Upper lobe of left lung (tissue), 6 donors: ENCODE data around the gene ABCA9. TPM values are rescaled to one million over a fixed set of nuclear protein-coding genes. Genes with fewer than 3 reads are reported as not detected.
"Not testable (repeated sequence)": the region's sequence is repeated elsewhere in the genome, so short reads cannot be mapped to it uniquely, and the experiment has no call there.

Source experiments
- ATAC-seq, 2 donors: fragments of 200-7000 bp; cut with Tn5 transposase; one replicate each; pipeline ENCODE4 v1.9.1; 2022; ENCODE audit warnings: mild to moderate bottlenecking in 2 of 2, moderate library complexity in 2 of 2; ENCODE audit not compliant: low FRiP score in 2 of 2
- DNase-seq, 2 donors: peaks; one replicate each; pipeline ENCODE4 v3.0.0-alpha.2; 2019 to 2020
- H3K27ac ChIP-seq, 4 donors: fragments of 200-600 bp; sonication (generic); one replicate each; pipeline ENCODE4 v1.5.1; 2016 to 2019
- H3K27me3 ChIP-seq, 4 donors: fragments of 200-600 bp; sonication (generic); one replicate each; pipeline ENCODE4 v1.5.1; 2017 to 2019
- H3K36me3 ChIP-seq, 4 donors: fragments of 200-600 bp; sonication (generic); one replicate each; pipeline ENCODE4 v1.5.1; 2016 to 2019
- H3K4me1 ChIP-seq, 4 donors: fragments of 200-600 bp; sonication (generic); one replicate each; pipeline ENCODE4 v1.5.1; 2018 to 2019
- H3K4me3 ChIP-seq, 4 donors: fragments of 200-600 bp; sonication (generic); one replicate each; pipeline ENCODE4 v1.5.1; 2017 to 2019; ENCODE audit warnings: mild to moderate bottlenecking in 2 of 4, moderate library complexity in 1 of 4
- H3K9me3 ChIP-seq, 4 donors: fragments of 200-600 bp; sonication (generic); one replicate each; pipeline ENCODE4 v1.5.1; 2018 to 2019
- EP300 ChIP-seq, 4 donors: sonication (generic); formaldehyde crosslinking; IDR thresholded peaks; one replicate each; pipeline ENCODE4 v1.5.1; 2017; ENCODE audit warnings: antibody characterized with exemption in 4 of 4, control low read depth in 2 of 4
- POLR2A ChIP-seq, 4 donors: fragments of 450-650 bp; IDR thresholded peaks; one replicate each; pipeline ENCODE4 v1.5.1; 2016 to 2017; ENCODE audit warnings: antibody characterized with exemption in 4 of 4, mild to moderate bottlenecking in 2 of 4
- POLR2AphosphoS5 ChIP-seq, 2 donors: sonication (generic); formaldehyde crosslinking; IDR thresholded peaks; one replicate each; pipeline ENCODE4 v1.5.1; 2017; ENCODE audit warnings: antibody characterized with exemption in 2 of 2
- WGBS, 2 donors: methylation state at CpG; one replicate each; pipeline ENCODE4 v1.1.5; 2017 to 2018; 5-methylcytosine and 5-hydroxymethylcytosine counted together
- total RNA-seq, 6 donors: library from RNA; depleted of rRNA in 4 of 6; stranded (reverse); fragments of >200 nt in 4 of 6; gene quantifications; one replicate each; pipeline versions ENCODE4 v1.1.0 to v1.2.1, GENCODE V29; 2016 to 2021
- TF ChIP-seq, protein P1 (sequence below), 6 experiments: fragments of 450-650 bp in 4 of 6; fragments of 200-600 bp in 2 of 6; sonication (generic) in 2 of 6; IDR thresholded peaks; one replicate each; pipeline ENCODE4 v1.5.1; 2016 to 2019; ENCODE audit warnings: antibody characterized with exemption in 6 of 6
- donor health status: DM: no; HTN: no; CAD: no; lungs with moderate emphysema.
- donor health status: DM: no; HTN: yes; CAD: no; lungs with severe emphysema.

Gene ABCA9
- total RNA-seq, 6 donors from 2014 or later, result 3.8 to 46.1 (median 9.8) TPM

DNA sequence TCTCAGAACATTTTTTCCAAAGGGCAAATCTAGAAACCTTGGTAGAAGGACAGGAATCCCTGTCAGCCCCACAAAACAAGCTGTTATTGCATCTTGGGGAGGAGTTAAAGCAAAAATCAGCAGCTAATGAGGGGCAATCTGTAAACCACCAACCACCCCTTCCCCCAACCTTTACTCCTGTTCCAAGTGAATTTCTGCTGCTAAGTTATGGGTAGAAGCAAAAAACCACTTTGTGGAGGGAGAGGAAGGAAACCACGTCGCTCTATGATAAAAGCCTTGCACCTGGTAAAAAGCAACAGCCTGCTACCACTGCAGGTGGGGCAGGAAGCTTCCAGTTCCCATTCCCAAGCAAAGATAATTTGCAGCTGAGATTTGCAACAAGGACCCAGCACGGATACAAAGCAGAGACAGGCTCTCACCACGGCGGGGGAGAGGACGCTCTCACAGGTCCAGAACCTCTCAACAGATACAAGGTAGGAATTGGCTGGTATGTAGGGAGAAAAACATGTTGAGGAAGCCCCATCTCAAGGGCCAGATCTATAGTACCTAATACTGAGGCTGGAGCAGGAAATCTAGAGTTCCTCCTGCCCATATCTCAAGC, 116.2 kb downstream of the ABCA9 start:
- Histone ChIP-seq H3K36me3 (no peaks in the 10 kb centered on the region), H3K27me3 (no peaks in the 10 kb centered on the region), H3K27ac (no peak overlapping the region), H3K4me3 (no peak overlapping the region), H3K9me3 (no peaks in the 10 kb centered on the region), H3K4me1 (no peaks in the 10 kb centered on the region)
- no peak for TF ChIP-seq EP300 (IDR thresholded peaks at IDR 0.05)
- TF ChIP-seq, protein P1, sequence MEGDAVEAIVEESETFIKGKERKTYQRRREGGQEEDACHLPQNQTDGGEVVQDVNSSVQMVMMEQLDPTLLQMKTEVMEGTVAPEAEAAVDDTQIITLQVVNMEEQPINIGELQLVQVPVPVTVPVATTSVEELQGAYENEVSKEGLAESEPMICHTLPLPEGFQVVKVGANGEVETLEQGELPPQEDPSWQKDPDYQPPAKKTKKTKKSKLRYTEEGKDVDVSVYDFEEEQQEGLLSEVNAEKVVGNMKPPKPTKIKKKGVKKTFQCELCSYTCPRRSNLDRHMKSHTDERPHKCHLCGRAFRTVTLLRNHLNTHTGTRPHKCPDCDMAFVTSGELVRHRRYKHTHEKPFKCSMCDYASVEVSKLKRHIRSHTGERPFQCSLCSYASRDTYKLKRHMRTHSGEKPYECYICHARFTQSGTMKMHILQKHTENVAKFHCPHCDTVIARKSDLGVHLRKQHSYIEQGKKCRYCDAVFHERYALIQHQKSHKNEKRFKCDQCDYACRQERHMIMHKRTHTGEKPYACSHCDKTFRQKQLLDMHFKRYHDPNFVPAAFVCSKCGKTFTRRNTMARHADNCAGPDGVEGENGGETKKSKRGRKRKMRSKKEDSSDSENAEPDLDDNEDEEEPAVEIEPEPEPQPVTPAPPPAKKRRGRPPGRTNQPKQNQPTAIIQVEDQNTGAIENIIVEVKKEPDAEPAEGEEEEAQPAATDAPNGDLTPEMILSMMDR (IDR thresholded peaks at IDR 0.05), result no peak
- no peak for TF ChIP-seq POLR2A (IDR thresholded peaks at IDR 0.05)
- no peak for TF ChIP-seq POLR2AphosphoS5 (IDR thresholded peaks at IDR 0.05)
- ATAC-seq (no peak), DNase-seq (no peak)
- 62 to 69% methylated on average over 6 of the region's 6 CpGs for WGBS, 2 donors

DNA sequence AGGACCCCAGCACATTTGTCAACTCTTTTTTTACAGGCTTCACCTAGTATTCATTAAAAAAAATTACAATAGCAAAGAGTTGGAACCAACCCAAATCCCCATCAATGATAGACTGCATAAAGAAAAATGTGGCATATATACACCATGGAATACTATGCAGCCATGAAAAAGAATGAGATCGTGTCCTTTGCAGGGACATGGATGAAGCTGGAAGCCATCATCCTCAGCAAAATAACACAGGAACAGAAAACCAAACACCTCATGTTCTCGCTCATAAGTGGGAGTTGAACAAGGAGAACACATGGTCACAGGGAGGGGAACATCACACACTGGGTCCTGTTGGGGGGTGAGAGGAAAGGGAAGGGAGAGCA, 116.9 kb downstream of the ABCA9 start:
- not testable (repeated sequence) for H3K27me3 ChIP-seq, H3K4me3 ChIP-seq, ATAC-seq, H3K4me1 ChIP-seq, H3K27ac ChIP-seq, DNase-seq, H3K9me3 ChIP-seq, H3K36me3 ChIP-seq
- WGBS, 2 donors, result 91 to 97% methylated on average over 2 of the region's 2 CpGs

DNA sequence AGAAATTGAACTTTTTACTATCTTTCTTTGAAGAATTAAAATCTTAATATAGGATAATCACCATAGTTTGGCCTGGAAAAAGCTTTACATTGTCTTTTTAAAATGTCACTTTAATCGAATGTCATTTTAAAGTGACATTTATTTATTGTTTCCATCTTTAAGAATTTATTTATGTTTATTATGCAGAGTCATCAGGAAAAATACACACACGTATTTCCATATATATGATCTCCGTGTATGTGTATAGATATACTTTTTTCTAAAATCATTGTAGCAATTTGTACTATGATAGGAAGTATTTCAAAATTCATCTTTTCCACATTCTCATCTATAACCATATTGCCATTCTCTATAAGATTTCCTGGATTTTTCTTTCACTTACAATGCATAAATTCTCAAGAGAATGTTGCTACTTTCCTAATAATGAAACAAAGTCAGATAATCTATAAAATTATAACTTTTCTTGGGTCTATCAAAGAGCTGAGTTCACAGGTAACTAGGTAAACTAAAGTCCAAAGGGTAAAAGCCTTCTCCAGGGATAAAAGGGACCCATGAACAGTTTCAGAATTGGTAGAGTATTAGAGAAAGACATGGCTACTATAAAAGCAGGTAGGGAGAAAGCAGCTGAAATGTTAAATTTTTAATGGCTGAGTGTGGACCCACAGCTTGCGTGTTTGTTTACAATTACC, 117.5 kb downstream of the ABCA9 start:
- H3K4me1 ChIP-seq, result no peaks in the 10 kb centered on the region
- 76 to 78% methylated on average over 4 of the region's 4 CpGs for WGBS, 2 donors
- DNase-seq (no peak), ATAC-seq (no peak)
- no peaks in the 10 kb centered on the region for H3K36me3 ChIP-seq
- H3K9me3 ChIP-seq, result no peaks in the 10 kb centered on the region
- no peaks in the 10 kb centered on the region for H3K27me3 ChIP-seq
- no peak overlapping the region for H3K27ac ChIP-seq
- H3K4me3 ChIP-seq, result no peak overlapping the region
- TF ChIP-seq POLR2AphosphoS5 (IDR thresholded peaks at IDR 0.05) (no peak), EP300 (IDR thresholded peaks at IDR 0.05) (no peak), POLR2A (IDR thresholded peaks at IDR 0.05) (no peak)
- TF ChIP-seq, protein P1 (IDR thresholded peaks at IDR 0.05), result no peak

DNA sequence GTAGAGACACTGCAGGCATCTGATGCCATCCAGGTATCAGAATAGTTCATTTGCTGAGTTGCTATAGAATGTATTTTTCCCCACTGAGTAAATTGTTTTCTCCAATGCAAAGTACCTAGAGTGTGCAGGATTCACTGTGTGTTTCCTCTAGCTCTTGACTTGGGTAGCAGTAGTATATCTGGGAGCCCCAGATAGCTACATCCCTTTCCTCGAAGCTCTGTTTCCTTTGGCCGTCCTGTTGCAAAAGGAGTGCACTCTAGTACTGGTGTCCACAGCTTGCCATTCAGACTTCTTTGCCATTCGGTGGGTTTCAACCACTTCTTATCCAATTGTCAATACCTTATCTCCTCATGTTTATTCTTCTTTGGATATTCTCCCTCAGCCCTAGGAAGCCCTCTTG, 118.3 kb downstream of the ABCA9 start:
- WGBS, 2 donors, result 66 to 68% methylated on average over 3 of the region's 3 CpGs
- ATAC-seq (no peak), DNase-seq (no peak)
- Histone ChIP-seq H3K4me3 (no peak overlapping the region), H3K4me1 (no peaks in the 10 kb centered on the region), H3K9me3 (no peaks in the 10 kb centered on the region), H3K36me3 (no peaks in the 10 kb centered on the region), H3K27me3 (no peaks in the 10 kb centered on the region), H3K27ac (no peak overlapping the region)
- TF ChIP-seq, protein P1 (IDR thresholded peaks at IDR 0.05), result no peak
- TF ChIP-seq EP300 (IDR thresholded peaks at IDR 0.05) (no peak), POLR2AphosphoS5 (IDR thresholded peaks at IDR 0.05) (no peak), POLR2A (IDR thresholded peaks at IDR 0.05) (no peak)

DNA sequence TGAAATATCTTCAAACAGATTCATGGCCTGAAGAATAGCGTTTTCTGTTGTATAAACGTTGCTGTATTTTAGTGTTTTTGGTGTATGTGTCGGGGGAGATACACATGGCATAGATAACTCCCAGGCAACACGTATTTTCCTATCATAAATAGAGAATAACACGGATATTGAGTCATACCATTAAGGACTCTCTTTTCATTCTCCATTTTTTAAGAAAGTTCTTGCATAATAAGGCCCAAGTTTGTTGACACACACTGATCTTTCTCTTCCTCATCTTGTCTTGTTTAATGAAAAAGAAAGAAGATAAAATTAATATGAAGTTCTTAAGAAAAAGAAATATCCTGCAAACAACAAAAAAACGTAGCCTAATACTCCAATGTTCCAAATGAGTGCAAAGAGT, 119.0 kb downstream of the ABCA9 start:
- no peak for ATAC-seq
- H3K4me1 ChIP-seq, result no peaks in the 10 kb centered on the region
- H3K27ac ChIP-seq, result no peak overlapping the region
- no peak overlapping the region for H3K4me3 ChIP-seq
- no peaks in the 10 kb centered on the region for H3K36me3 ChIP-seq
- WGBS, 2 donors, result 81 to 82% methylated on average over 6 of the region's 6 CpGs
- H3K27me3 ChIP-seq, result no peaks in the 10 kb centered on the region
- TF ChIP-seq, protein P1 (IDR thresholded peaks at IDR 0.05), result no peak
- TF ChIP-seq POLR2A (IDR thresholded peaks at IDR 0.05), result no peak
- TF ChIP-seq EP300 (IDR thresholded peaks at IDR 0.05), result no peak
- TF ChIP-seq POLR2AphosphoS5 (IDR thresholded peaks at IDR 0.05), result no peak
- no peak for DNase-seq
- no peaks in the 10 kb centered on the region for H3K9me3 ChIP-seq
